ENCODE results near the gene DYNLT2. TPM values are rescaled to one million over a fixed set of nuclear protein-coding genes. Genes with fewer than 3 reads are reported as not detected.

DYNLT2 gene
- total RNA-seq, 1 experiment from 2014 or later, result 1.8 TPM

DNA sequence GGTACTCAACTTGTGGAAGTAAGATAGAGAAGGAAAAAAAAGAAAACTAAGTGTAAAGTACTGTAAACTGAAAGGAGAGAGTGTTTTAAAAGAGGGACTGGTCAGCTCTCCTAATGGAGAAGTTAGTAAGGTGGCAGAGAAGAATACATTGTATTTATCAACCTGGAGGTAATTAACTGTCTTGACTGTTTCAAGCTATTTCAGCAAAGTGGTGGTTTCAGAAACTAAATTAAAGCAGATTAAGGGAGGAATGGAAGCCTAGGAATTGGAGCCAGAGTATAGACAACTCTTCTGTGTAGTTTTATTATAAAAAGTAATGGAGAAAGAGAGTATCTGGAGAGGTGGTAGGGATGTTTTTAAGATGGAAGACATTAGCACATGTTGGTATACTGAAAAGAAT, 24.4 kb downstream of the DYNLT2 start:
- Histone ChIP-seq H3K27ac (ENCODE audit: insufficient read length, low read depth, low read length) (no peak overlapping the region), H3K4me2 (ENCODE audit: insufficient read depth, insufficient read length, low read length) (no peak overlapping the region), H3K9me3 (ENCODE audit: control insufficient read depth, low read depth, low read length) (no peaks in the 10 kb centered on the region), H2BK20ac (ENCODE audit: low read depth, low read length, poor library complexity, severe bottlenecking) (no peak overlapping the region), H4K8ac (replicated peaks; ENCODE audit: insufficient read length, low read depth, low read length) (no peak overlapping the region), H3T11ph (ENCODE audit: low read length) (no peak overlapping the region), H3K56ac (ENCODE audit: insufficient read length, low read depth, low read length) (no peak overlapping the region), H3K4me1 (ENCODE audit: insufficient read depth, low read length) (no peaks in the 10 kb centered on the region; the same call in 1 of the 2 replicates), H3K4ac (ENCODE audit: low read depth, low read length) (no peak overlapping the region), H2BK15ac (ENCODE audit: low read depth, low read length) (no peak overlapping the region), H3K23me2 (ENCODE audit: insufficient read length, low read depth, low read length, poor library complexity, severe bottlenecking) (peaks cover 18% of the 10 kb centered on the region), H2AFZ (ENCODE audit: low read length) (no peak overlapping the region), H3K27me3 (ENCODE audit: insufficient read depth, low read length) (no peaks in the 10 kb centered on the region), H3K14ac (ENCODE audit: insufficient read depth, low read length) (no peak overlapping the region), H4K5ac (ENCODE audit: insufficient read length, low read depth, low read length) (no peak overlapping the region), H3K18ac (ENCODE audit: insufficient read length, low read depth, low read length) (no peak overlapping the region), H4K20me1 (ENCODE audit: control insufficient read depth, insufficient read depth, insufficient read length) (no peaks in the 10 kb centered on the region), H3K79me2 (ENCODE audit: insufficient read depth, low read length) (peaks cover 2% of the 10 kb centered on the region; the same call in 1 of the 2 replicates), H3K9ac (ENCODE audit: extremely low read depth, insufficient read length, low read length) (no peak overlapping the region), H3K23ac (ENCODE audit: insufficient read length, low read depth, low read length) (no peak overlapping the region), H2BK120ac (ENCODE audit: low read depth, low read length, poor library complexity, severe bottlenecking) (no peak overlapping the region), H4K91ac (ENCODE audit: insufficient read length, low read depth, low read length) (no peak overlapping the region), H2AK5ac (ENCODE audit: insufficient read length, low read length) (no peak overlapping the region), H2BK5ac (ENCODE audit: insufficient read length, low read length) (no peak overlapping the region), H2BK12ac (ENCODE audit: insufficient read length, low read depth, low read length) (no peak overlapping the region), H3K79me1 (ENCODE audit: insufficient read depth, low read depth, low read length, poor library complexity, severe bottlenecking) (no peaks in the 10 kb centered on the region)
- peaks cover 0 to 6% (median 0%) of the 10 kb centered on the region in 3 experiments; a peak in 1 of 7 replicates for H3K36me3 Mint-ChIP-seq (ENCODE audit: insufficient read depth in 1 of 3, low read depth in 3 of 3)
- H3K9me3 Mint-ChIP-seq, result no peaks in the 10 kb centered on the region; a peak in 2 of 5 replicates
- peaks cover 4% of the 10 kb centered on the region for H3K27me3 Mint-ChIP-seq (ENCODE audit: low read depth)
- H3K4me3 Mint-ChIP-seq, result no peak overlapping the region
- no peak overlapping the region for H3K27ac Mint-ChIP-seq
- TF ChIP-seq CTCF (conservative IDR thresholded peaks at IDR 0.05), result no peak
- no peak for DNase-seq
- peaks cover 19 to 21% of the 10 kb centered on the region in 2 experiments for H3K4me1 Mint-ChIP-seq
